NCI-H2196 (cell line): ENCODE measurements around the gene TUBA3E.
A peak's percentile ranks its signal among the peaks of the same experiment; 100 is the strongest.
"Not testable (repeated sequence)": the region's sequence is repeated elsewhere in the genome, so short reads cannot be mapped to it uniquely, and the experiment has no call there.

ENCODE experiments used
- DNase-seq: peaks from one replicate; lab custom pipeline; 2025; ENCODE audit not compliant: unreplicated experiment; lab: John Stamatoyannopoulos, UW

TUBA3E gene

DNA sequence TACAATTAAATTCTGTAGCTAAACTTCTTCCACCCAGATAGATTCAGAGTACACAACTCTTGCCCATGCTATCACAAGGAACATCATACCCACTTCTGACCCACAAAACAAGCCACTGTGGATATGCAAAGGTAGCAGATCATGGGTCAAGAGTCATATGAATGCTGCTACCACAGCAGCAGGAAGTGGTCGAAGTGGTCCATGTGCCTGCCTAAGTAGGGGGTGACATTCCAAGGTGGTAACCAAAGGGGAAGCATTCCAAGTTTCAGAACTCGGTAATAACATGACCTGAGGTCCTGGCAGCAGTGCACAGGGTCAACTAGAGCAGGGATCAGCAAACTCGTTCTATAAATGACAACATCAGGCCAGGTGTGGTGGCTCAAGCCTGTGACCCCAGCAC, 5.8 kb downstream of the TUBA3E start:
- not testable (repeated sequence) for DNase-seq

GRCh38 chr2:130191319-130191718, 6.9 kb downstream of the TUBA3E start:
- not testable (repeated sequence) for DNase-seq

GRCh38 chr2:130190237-130190636, 8.0 kb downstream of the TUBA3E start:
- no peak for DNase-seq

DNA sequence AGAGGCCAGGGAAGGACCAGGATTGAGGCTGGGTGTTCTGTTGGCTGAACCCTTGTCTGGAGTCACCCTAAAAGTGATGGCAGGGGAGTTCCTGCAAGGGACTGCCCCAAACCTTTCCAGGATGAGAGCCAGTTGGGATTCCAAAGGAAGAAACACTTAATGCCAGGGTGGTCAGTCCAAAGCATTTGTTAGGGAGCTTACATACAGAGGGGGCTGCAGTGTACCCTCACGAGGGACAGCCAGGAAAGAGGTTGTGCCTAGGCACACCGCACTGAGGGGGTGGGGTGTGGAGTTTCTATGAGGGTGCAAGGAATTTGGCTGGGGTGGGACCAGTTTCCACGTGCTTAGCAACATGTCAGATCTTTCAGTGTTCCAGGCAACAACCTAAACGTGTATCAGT, 9.3 kb downstream of the TUBA3E start:
- DNase-seq: not testable (repeated sequence)

GRCh38 chr2:130187859-130188792, 10.1 kb downstream of the TUBA3E start:
- not testable (repeated sequence) for DNase-seq

GRCh38 chr2:130187268-130187667, 11.0 kb downstream of the TUBA3E start:
- DNase-seq: no peak

DNA sequence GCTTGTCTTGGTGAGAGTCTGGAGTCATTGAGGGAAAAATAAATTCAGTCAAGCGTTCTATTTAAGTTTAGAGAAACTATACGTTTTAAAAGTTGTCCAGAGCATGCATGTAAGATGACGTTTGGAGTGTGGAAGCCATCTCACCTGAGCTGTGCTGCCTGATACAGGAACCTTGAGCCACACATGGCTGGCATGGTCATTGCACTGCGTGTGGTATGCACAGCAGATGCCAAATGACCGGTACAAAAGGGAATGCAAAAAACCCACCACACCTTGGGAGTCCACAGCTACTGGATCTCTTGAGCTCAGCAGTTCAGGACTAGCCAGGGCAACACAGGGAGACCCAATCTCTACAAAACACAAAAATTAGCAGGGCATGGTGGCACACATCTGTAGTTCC, 11.8 kb downstream of the TUBA3E start:
- DNase-seq: no peak

DNA sequence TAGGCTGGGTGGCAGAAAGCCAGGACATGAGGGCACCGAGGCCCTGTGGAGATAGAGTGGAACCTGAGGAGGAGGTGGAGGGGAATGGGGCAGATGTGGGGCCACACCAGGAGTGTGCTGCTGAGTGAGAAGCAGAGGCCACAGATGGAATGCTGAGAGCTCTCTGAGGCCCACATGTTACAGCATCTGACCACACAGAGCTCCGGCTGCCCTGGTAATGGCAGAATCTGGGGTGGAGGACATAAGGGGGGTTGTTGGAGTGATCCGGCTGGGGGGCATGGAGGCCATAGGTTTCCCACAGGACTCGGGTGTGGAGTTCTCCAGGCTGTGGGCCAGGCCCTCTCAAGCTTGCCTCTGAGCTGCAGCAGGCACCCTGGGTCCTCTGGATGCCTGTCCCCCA, 12.3 kb downstream of the TUBA3E start:
- no peak for DNase-seq

- DNase-seq: no peak
These were observed 12.8 kb downstream of the TUBA3E start for GRCh38 chr2:130185436-130185835.

DNA sequence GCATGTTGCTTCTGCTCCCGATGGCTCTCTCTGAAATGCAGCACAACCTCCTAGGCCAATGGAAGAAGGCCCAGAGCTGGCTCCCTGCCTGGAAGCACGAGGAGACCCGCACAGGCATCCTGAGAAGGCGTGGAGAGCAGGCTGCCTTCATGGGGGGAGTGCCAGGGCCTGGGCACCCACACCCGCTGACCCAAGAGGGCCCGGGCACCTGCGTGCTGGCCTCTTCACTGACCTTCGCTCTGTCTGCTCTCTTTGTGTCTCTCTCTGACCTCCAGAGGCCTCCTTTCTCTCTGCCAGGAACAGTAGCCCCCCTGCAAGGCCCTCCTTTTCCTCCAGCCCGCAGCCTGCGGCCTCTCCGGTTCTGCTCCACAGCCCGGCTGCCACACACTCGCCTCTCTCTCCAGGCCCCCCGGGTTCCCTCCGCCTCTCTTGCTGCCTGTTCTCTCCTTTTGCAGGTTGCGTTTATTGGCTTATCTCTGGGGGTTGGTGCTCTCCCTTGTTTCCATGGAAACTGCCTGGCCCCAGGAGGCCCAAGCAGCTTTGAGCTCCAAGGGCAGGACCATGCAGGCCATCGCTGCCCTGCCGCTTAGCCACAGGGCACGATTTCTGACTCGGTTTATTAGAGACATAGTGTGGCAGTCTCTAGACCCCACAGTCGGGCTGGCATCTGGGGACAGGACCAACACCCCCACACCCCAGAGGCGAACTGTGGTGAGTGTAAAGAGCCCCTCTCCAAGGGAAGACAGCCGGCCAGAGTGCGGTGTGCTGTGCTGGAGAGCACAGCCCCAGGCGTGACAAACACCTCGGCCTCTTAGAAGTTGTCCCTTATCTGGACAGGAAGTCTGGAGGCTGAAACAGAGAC, 14.5 kb downstream of the TUBA3E start:
- DNase-seq: no peak

- DNase-seq: not testable (repeated sequence)
These were observed 15.3 kb downstream of the TUBA3E start for GRCh38 chr2:130182826-130183511.

DNA sequence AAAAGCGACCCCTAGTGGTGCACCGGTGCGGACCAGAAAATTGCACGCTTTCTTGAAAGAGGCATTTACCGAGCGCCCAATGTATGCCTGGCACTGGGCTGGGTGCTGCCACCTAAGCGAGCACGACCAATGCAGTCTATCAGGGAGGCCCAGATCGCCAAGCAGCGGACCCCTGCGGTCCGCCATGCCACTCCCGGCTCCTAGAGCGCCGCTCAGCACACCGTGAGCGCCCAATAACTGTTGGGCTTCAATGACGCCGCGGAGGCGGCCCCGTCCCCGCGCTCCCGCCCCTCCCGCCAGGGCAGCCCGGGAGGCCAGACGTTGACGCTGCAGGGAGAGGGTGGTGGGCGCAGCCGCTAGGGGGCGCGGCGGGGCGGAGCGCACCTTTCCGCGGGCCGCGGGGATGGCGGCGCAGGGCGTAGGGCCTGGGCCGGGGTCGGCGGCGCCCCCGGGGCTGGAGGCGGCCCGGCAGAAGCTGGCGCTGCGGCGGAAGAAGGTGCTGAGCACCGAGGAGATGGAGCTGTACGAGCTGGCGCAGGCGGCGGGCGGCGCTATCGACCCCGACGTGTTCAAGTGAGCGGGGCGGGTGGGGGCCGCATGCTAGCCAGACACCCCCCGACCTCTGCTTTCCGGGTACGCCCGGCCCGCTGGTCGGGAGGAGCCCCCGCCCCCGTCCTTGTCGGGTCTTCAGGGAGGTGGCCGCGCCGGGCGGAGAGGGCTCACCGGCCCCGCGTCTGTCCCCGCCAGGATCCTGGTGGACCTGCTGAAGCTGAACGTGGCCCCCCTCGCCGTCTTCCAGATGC, 16.2 kb downstream of the TUBA3E start, which contains the start of gene MZT2B:
Gene MZT2B (plus strand): TSS at position 383 of the 803 bp plus-strand sequence. CDS start 21 bp downstream, at position 404.
- peak; percentile 91 for DNase-seq

DNA sequence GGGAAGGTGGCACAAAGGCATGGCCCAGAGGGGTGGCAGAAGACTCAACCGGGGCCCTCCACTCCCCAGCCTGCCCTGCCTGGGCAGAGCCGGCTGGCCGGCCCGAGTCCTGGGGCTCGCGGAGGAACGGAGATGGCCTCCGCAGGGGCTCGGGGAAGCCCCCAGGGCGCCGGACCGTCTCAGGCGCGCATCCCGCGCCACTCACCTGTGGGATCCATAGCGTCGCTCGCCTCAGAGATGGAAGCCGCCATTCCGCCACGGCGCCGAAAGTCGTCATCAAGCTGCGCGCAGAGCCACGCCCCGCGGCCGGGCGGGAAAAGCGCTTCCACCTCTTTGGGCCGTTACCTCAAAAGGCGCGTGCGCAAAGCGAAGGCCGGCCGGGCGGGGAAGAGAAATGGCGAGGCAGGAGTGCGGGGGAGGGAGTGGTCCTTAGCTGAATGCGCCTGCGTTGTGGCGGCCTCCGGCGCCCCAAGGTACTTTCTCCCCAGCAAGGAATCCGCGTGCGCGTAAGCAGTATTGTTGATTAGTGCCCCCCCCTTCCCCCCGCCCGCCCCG, 16.8 kb downstream of the TUBA3E start, which contains the start of gene SMPD4:
Gene SMPD4 (minus strand): TSS at position 278 of the 555 bp plus-strand sequence. CDS start 5,010 bp downstream, outside the sequence.
- peak; percentile 98 for DNase-seq

DNA sequence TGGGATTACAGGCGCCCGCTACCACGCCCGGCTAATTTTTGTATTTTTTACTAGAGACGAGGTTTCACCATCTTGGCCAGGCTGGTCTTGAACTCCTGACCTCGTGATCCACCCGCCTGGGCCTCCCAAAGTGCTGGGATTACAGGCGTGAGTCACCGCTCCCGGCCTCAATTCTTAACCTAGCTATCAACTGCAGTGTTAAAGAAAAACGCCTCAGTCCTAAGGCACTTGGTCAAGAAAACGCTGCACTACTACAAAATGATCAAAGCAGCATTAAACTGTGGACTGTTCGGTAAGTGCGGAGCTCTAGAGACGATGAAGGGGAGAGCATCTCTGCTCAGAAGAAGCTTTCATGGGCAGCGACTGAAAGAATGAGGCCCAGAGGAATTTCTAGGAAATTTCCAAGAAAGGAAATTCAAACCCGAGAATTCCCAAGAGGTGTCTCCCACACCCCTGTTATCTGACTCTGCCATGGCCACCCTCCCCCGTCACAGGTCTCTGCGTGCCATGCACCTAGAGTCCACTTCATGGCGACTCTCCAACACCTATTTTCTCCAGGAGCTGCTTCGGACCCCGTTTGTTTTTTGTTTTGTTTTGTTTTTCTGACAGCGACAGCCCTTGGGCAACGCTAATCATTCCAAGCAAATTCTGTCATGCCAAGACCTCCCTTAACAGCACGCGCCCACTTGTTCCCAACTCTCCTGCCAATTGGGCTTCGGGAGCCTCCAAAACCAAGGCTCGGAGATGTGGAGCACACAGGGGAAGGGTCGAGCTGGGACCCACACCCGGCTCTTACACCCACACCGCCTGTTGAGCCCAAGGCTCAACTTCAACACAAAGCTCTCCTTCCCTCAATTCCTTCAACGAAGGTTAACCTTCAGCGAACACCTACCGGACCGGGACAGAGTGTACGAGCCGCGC, 17.6 kb downstream of the TUBA3E start:
- DNase-seq: not testable (repeated sequence)

DNA sequence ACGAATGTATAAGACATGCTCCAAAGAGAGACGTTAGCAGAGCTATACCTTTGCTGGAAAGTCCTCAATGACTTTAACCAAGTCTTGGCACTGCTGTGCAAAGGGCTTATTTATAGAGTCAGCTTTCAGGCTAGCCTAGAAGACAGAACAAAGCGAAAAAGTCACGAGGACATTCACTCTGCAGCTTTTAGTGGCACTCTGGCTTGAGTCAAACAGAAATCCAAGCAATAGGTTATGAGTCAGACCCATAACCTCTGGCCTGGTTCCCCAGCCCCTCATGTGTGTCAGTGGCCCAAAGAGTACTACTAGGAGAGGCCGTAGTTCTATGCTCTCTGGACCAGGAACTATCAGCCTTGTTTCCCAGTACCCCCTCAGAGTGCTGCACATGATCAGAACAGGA, 23.4 kb downstream of the TUBA3E start:
- not testable (repeated sequence) for DNase-seq

DNA sequence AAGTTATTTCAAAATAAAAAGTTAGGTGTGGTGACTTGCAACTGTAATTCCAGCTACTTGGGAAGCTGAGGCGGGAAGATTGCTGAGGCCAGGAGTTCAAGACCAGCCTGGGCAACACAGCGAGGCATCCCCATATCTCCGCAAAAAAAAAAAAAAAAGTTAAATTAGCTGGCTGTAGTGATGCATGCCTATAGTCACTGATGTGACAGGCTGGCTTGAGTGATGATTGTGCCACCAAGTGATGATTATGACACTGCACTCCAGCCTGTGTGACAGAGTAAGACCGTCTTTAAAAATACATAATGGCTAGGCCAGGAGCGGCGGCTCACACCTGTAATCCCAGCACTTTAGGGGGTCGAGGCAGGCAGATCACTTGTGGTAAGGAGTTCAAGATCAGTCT, 28.3 kb downstream of the TUBA3E start:
- no peak for DNase-seq

DNA sequence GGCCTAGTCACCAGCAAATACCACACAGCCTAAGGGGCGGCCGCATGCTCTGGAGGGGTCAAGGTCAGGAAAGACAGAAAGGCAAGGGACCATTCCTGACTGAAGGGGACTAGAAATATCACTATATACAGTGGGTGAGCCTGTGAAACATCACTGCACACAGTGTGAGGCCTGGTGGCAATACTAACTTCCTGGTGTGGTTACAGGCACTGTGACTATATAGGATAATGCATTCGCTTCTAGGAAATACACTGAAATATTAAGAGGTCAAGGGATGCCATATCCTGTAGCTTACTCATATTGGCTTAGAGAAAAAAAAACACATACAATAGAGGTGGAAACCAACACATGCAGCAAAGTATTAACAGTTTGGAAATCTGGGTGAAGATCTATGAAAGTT, 29.1 kb downstream of the TUBA3E start:
- not testable (repeated sequence) for DNase-seq

DNA sequence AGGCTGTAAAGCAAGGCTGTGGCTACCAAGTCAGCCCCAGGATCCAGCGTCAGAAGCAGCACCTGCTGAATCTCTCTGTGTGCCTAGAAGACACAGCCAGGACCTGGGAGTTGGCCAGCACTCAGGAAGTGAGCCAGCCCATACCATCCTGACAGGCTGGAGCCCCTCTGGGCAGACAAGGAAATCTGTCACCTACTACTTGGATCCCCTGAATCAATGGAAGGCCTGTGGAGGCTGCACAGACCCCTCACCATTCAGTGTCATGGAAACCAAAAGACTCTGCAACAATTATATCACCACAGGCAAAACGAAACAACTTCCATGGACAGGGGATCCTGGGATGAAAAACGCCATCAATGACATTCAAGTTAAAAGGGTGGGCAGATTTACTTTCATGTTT, 31.6 kb downstream of the TUBA3E start:
- not testable (repeated sequence) for DNase-seq
